GM21717 (cell line): ENCODE measurements around the gene RMI1.
"Not testable (repeated sequence)": the region's sequence is repeated elsewhere in the genome, so short reads cannot be mapped to it uniquely, and the experiment has no call there.

Experiments
- ATAC-seq: cut with Tn5 transposase; IDR thresholded peaks from one replicate; pipeline ENCODE4 v1.9.1; 2021; ENCODE audit warnings: mild to moderate bottlenecking, moderate library complexity; ENCODE audit not compliant: unreplicated experiment

RMI1 gene

GRCh38 chr9:84002344-84002743, 21.7 kb downstream of the RMI1 start:
- ATAC-seq, result peak; percentile 76

GRCh38 chr9:84003246-84003645, 22.6 kb downstream of the RMI1 start:
- ATAC-seq, result no peak

DNA sequence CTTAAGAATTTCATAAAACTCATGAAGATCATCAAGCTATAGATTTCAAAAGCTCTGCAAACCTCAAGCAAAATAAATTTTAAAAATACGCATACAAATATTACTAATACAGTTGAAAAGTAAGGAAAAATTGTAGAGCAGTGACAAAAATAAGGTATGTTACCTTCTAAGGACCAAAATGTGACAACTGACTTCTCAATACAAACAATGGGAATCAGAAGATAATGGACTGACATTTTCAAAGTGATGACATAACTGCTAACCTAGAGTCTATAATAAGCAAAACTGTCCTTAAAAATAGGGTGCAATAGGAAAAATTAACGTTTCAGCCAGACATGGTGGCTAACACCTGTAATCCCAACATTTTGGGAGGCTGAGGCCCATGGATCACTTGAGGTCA, 27.1 kb downstream of the RMI1 start:
- ATAC-seq, result no peak

- no peak for ATAC-seq
These were observed 43.5 kb downstream of the RMI1 start for GRCh38 chr9:84024041-84024575.

- ATAC-seq, result no peak
These were observed 46.6 kb downstream of the RMI1 start for GRCh38 chr9:84027201-84027600.

DNA sequence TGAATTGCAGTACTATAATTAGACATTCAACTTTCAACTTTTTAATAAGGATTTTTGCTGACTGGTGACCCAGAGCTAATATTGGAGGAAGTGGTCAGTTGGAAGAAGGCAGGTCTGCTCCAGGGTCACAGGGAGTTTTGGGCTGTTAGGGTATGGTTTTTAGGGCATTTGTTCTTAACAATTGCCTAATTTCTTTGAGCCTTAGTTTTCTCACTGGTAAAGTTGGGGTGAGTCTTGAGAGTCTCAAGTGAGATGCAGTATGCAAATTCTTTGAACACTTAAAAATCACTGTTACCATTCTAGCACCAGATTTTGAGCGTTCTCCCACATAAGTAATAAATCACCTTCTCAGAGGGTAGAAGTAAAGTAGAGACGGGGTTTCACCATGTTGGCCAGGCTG, 50.9 kb downstream of the RMI1 start:
- ATAC-seq, result no peak

DNA sequence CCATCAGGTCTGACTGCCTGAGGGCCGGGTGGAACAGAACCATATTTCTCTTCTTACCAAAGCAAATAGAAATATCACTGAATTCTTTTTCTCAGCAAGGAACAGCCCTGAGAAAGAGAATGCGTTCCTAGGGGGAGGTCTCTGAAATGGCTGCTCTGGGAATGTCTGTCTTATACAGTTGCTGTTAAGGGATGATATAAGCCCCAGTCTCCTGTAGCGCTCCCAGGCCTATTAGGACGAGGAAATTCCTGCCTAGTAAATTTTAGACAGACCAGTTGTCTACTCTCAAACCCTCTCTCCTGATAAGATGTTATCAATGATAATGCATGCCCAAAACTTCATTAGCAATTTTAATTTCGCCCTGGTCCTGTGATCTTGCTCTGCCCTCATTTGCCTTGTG, 61.3 kb downstream of the RMI1 start:
- ATAC-seq, result not testable (repeated sequence)

GRCh38 chr9:84045481-84046097, 65.0 kb downstream of the RMI1 start:
- ATAC-seq, result no peak
